ENCODE data around the gene BCAS4. TPM values are rescaled to one million over a fixed set of nuclear protein-coding genes. Genes with fewer than 3 reads are reported as not detected.
"Not testable (repeated sequence)": the region's sequence is repeated elsewhere in the genome, so short reads cannot be mapped to it uniquely, and the experiment has no call there.

The BCAS4 gene
- total and polyA plus RNA-seq, 3 donors from 2014 or later: 5.8 to 10.8 (median 7.6) TPM

GRCh38 chr20:50793575-50794016 lies 1.3 kb upstream of the BCAS4 start:
- H3K27me3 ChIP-seq; H3K36me3 ChIP-seq (ENCODE audit: low read depth, missing control alignments); H3K9me3 ChIP-seq; H3K27ac ChIP-seq: not testable (repeated sequence)
- TF ChIP-seq CTCF (IDR thresholded peaks at IDR 0.05): peak in 2 of 3 experiments; percentile 34 to 36
- Histone ChIP-seq H3K4me3 (peak overlapping the region in 1 of 2 donors; percentile 86), H3K4me1 (peaks cover 20% of the 10 kb centered on the region)
- intact Hi-C loops (cut with DNase I; ENCODE audit: low total_unique reads): loop anchor here (10.0 kb wide), 1 partner anchor 131 kb away; no protein-coding TSS in a partner anchor
- 55 to 63% methylated on average over 13 of the region's 13 CpGs for WGBS, 2 donors
- peak; percentile 36 for DNase-seq

GRCh38 chr20:50794181-50794845 lies 548 bp upstream of the BCAS4 start:
- DNase-seq: no peak
- WGBS, 2 donors: 20 to 24% methylated on average over 25 to 35 of the region's 35 CpGs
- peak overlapping the region in 1 of 2 donors; percentile 68 for H3K27ac ChIP-seq

GRCh38 chr20:50797142-50797541 lies 2.3 kb downstream of the BCAS4 start:
- no peak overlapping the region for H3K4me3 ChIP-seq
- H3K36me3 ChIP-seq (ENCODE audit: low read depth, missing control alignments): no peaks in the 10 kb centered on the region
- H3K27ac ChIP-seq: no peak overlapping the region
- WGBS, 2 donors: 83 to 90% methylated on average over 4 of the region's 4 CpGs
- TF ChIP-seq POLR2A (IDR thresholded peaks at IDR 0.05): no peak
- TF ChIP-seq CTCF (IDR thresholded peaks at IDR 0.05): no peak
- intact Hi-C loops (cut with DNase I; ENCODE audit: low total_unique reads): loop anchor here (10.0 kb wide), 1 partner anchor 128 kb away; no protein-coding TSS in a partner anchor
- H3K9me3 ChIP-seq: no peaks in the 10 kb centered on the region
- peaks cover 4% of the 10 kb centered on the region for H3K4me1 ChIP-seq
- H3K27me3 ChIP-seq: no peaks in the 10 kb centered on the region
- DNase-seq: no peak

More at GRCh38 chr20:50794181-50794845, 548 bp upstream of the BCAS4 start:
- H3K27me3 ChIP-seq: no peaks in the 10 kb centered on the region
- H3K4me1 ChIP-seq: peaks cover 20% of the 10 kb centered on the region
- H3K4me3 ChIP-seq: peak overlapping the region; percentile 74 to 86
- no peak for TF ChIP-seq POLR2A (IDR thresholded peaks at IDR 0.05)
- TF ChIP-seq CTCF (IDR thresholded peaks at IDR 0.05): no peak
- no peaks in the 10 kb centered on the region for H3K9me3 ChIP-seq
- intact Hi-C loops (cut with DNase I; ENCODE audit: low total_unique reads): loop anchor here (10.0 kb wide), 1 partner anchor 130 kb away; no protein-coding TSS in a partner anchor
- no peaks in the 10 kb centered on the region for H3K36me3 ChIP-seq (ENCODE audit: low read depth, missing control alignments)

- intact Hi-C loops (cut with DNase I; ENCODE audit: low total_unique reads): loop anchor here (10.0 kb wide), 1 partner anchor 126 kb away; no protein-coding TSS in a partner anchor
- 87 to 88% methylated on average over 7 of the region's 7 CpGs for WGBS, 2 donors
Measured at GRCh38 chr20:50798650-50799049, 3.8 kb downstream of the BCAS4 start.

More at GRCh38 chr20:50798650-50799049, 3.8 kb downstream of the BCAS4 start:
- DNase-seq: no peak
- peaks cover 4% of the 10 kb centered on the region for H3K4me1 ChIP-seq
- TF ChIP-seq POLR2A (IDR thresholded peaks at IDR 0.05) (no peak), CTCF (IDR thresholded peaks at IDR 0.05) (no peak)
- no peaks in the 10 kb centered on the region for H3K9me3 ChIP-seq
- no peaks in the 10 kb centered on the region for H3K27me3 ChIP-seq
- no peak overlapping the region for H3K27ac ChIP-seq
- H3K4me3 ChIP-seq: no peak overlapping the region
- H3K36me3 ChIP-seq (ENCODE audit: low read depth, missing control alignments): no peaks in the 10 kb centered on the region
